Sigmoid colon (tissue), 4 donors: ENCODE measurements around the gene CEP44.

Source experiments
- EP300 ChIP-seq, 4 donors: sonication (generic); formaldehyde crosslinking; IDR thresholded peaks; one replicate each; pipeline ENCODE4 v1.6.1; 2017; ENCODE audit warnings: antibody characterized with exemption in 4 of 4
- POLR2A ChIP-seq, 2 donors: fragments of 450-650 bp; IDR thresholded peaks; one replicate each; pipeline ENCODE4 v1.6.1; 2016; ENCODE audit warnings: antibody characterized with exemption in 2 of 2, mild to moderate bottlenecking in 2 of 2, moderate library complexity in 2 of 2
- TF ChIP-seq, protein P1 (sequence below), 4 experiments: fragments of 450-650 bp in 3 of 4; fragments of 200-600 bp in 1 of 4; IDR thresholded peaks; one replicate each; pipeline ENCODE4 v1.5.1; 2016 to 2019; ENCODE audit warnings: antibody characterized with exemption in 4 of 4, mild to moderate bottlenecking in 3 of 4, moderate library complexity in 2 of 4

DNA sequence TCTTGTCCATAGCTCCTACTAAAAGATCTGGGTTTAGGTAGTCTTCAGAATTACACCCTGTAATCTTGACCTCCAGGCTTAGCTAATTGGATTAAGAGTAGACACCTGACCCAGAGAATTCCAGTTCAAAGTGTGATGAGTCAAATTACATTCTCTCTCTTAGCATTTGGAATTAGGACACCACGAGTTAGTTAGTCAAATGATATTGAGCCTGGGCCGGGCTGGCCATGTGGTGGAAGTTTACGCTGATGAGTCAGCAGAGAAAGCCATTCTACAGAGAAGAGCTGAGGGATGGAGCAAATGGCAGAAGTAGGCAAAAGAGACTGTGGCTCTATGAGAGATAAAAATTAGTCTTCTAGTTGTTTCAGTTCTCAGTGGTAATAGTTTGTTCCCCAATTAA, 31.1 kb downstream of the CEP44 start:
- TF ChIP-seq POLR2A (IDR thresholded peaks at IDR 0.05) (no peak), EP300 (IDR thresholded peaks at IDR 0.05) (no peak)
- TF ChIP-seq, protein P1, sequence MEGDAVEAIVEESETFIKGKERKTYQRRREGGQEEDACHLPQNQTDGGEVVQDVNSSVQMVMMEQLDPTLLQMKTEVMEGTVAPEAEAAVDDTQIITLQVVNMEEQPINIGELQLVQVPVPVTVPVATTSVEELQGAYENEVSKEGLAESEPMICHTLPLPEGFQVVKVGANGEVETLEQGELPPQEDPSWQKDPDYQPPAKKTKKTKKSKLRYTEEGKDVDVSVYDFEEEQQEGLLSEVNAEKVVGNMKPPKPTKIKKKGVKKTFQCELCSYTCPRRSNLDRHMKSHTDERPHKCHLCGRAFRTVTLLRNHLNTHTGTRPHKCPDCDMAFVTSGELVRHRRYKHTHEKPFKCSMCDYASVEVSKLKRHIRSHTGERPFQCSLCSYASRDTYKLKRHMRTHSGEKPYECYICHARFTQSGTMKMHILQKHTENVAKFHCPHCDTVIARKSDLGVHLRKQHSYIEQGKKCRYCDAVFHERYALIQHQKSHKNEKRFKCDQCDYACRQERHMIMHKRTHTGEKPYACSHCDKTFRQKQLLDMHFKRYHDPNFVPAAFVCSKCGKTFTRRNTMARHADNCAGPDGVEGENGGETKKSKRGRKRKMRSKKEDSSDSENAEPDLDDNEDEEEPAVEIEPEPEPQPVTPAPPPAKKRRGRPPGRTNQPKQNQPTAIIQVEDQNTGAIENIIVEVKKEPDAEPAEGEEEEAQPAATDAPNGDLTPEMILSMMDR (IDR thresholded peaks at IDR 0.05) = no peak
